CD4-positive, alpha-beta T cell treated with Interleukin-1 beta for 1 hour (primary cell): Measurements from ENCODE around the gene CTBP1.

Experiments
- DNase-seq, 2 donors: peaks; one replicate each; pipeline ENCODE4 v3.0.0-alpha.2; 2020 to 2022

CTBP1 gene

GRCh38 chr4:1208266-1208961, 40.5 kb downstream of the CTBP1 start:
- no peak for DNase-seq

- DNase-seq, result no peak
Measured at GRCh38 chr4:1207603-1208265, 41.2 kb downstream of the CTBP1 start.

- no peak for DNase-seq
Measured at GRCh38 chr4:1207157-1207470, 41.8 kb downstream of the CTBP1 start.

GRCh38 chr4:1206299-1207156, 42.4 kb downstream of the CTBP1 start:
- DNase-seq, result peak in 1 of 2 donors; percentile 0

- no peak for DNase-seq
Measured at GRCh38 chr4:1205586-1206298, 43.2 kb downstream of the CTBP1 start.

GRCh38 chr4:1204828-1205585, 43.9 kb downstream of the CTBP1 start:
- peak in 1 of 2 donors; percentile 0 for DNase-seq

GRCh38 chr4:1204286-1204827, 44.6 kb downstream of the CTBP1 start:
- peak in 1 of 2 donors; percentile 0 for DNase-seq

GRCh38 chr4:1203026-1203616, 45.8 kb downstream of the CTBP1 start:
- DNase-seq, result peak in 1 of 2 donors; percentile 0

GRCh38 chr4:1202526-1203011, 46.4 kb downstream of the CTBP1 start:
- DNase-seq, result no peak

- peak; percentile 86 to 87 for DNase-seq
Measured at GRCh38 chr4:1201851-1202525, 46.9 kb downstream of the CTBP1 start.

GRCh38 chr4:1200425-1201035, 48.4 kb downstream of the CTBP1 start:
- no peak for DNase-seq

- DNase-seq, result no peak
Measured at GRCh38 chr4:1199556-1200331, 49.2 kb downstream of the CTBP1 start.

GRCh38 chr4:1198098-1198844, 50.7 kb downstream of the CTBP1 start:
- DNase-seq, result no peak

- DNase-seq, result no peak
Measured at GRCh38 chr4:1196421-1197183, 52.3 kb downstream of the CTBP1 start.

GRCh38 chr4:1195891-1196401, 53.0 kb downstream of the CTBP1 start:
- no peak for DNase-seq

- no peak for DNase-seq
Measured at GRCh38 chr4:1195109-1195671, 53.7 kb downstream of the CTBP1 start.
